Measurements from ENCODE around the gene IL12RB2. TPM values are rescaled to one million over a fixed set of nuclear protein-coding genes. Genes with fewer than 3 reads are reported as not detected.

Gene IL12RB2
- total and polyA plus RNA-seq, 2 of the 13 experiments (the other 11 are each of a cell fraction or from before 2014, with no cell fraction given) = not detected

GRCh38 chr1:67430358-67431155, 122.9 kb downstream of the IL12RB2 start, which contains the start of gene SERBP1 (continued):
- TF ChIP-seq, protein P1, sequence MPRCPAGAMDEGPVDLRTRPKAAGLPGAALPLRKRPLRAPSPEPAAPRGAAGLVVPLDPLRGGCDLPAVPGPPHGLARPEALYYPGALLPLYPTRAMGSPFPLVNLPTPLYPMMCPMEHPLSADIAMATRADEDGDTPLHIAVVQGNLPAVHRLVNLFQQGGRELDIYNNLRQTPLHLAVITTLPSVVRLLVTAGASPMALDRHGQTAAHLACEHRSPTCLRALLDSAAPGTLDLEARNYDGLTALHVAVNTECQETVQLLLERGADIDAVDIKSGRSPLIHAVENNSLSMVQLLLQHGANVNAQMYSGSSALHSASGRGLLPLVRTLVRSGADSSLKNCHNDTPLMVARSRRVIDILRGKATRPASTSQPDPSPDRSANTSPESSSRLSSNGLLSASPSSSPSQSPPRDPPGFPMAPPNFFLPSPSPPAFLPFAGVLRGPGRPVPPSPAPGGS (CRISPR knock-in tag; IDR thresholded peaks at IDR 0.05) = peak; percentile 50; the same call in 1 of the 2 replicates
- 0 out of 2 replicates have a peak, but pooled peaks have one; percentile 33 for TF ChIP-seq SAFB2 (CRISPR knock-in tag; IDR thresholded peaks at IDR 0.05; ENCODE audit: borderline replicate concordance, low read depth)
- no peak; the same call in 1 of the 2 replicates for TF ChIP-seq ZNF30 (CRISPR knock-in tag; IDR thresholded peaks at IDR 0.05)
- no peak for TF ChIP-seq ZNF800 (CRISPR knock-in tag; IDR thresholded peaks at IDR 0.05)
- TF ChIP-seq ZNF574 (CRISPR knock-in tag; IDR thresholded peaks at IDR 0.05) = peak; percentile 89
- TF ChIP-seq SIX4 (CRISPR knock-in tag; IDR thresholded peaks at IDR 0.05) = no peak
- TF ChIP-seq U2AF1 (optimal IDR thresholded peaks at IDR 0.05; ENCODE audit: low read depth, low read length) = no peak
- no peak for TF ChIP-seq ZNF276 (CRISPR knock-in tag; IDR thresholded peaks at IDR 0.05; ENCODE audit: low read depth)
- no peak for TF ChIP-seq AKAP8 (CRISPR knock-in tag; IDR thresholded peaks at IDR 0.05)
- TF ChIP-seq HIVEP1 (CRISPR knock-in tag; IDR thresholded peaks at IDR 0.05) = peak; percentile 27; the same call in 1 of the 2 replicates
- TF ChIP-seq KLF6 (CRISPR knock-in tag; IDR thresholded peaks at IDR 0.05) = no peak
- no peak for TF ChIP-seq RFXAP (CRISPR knock-in tag; IDR thresholded peaks at IDR 0.05; ENCODE audit: borderline replicate concordance)
- no peak; the same call in 1 of the 2 replicates for TF ChIP-seq ZNF225 (CRISPR knock-in tag; IDR thresholded peaks at IDR 0.05)
- TF ChIP-seq ZNF639 (CRISPR knock-in tag; conservative IDR thresholded peaks at IDR 0.05) = no peak; the same call in 1 of the 2 replicates
- TF ChIP-seq CREB3 (CRISPR knock-in tag; IDR thresholded peaks at IDR 0.05) = no peak
- peak; percentile 99; the same call in 1 of the 2 replicates for TF ChIP-seq NFRKB (IDR thresholded peaks at IDR 0.05)
